HG03432 (cell line): ENCODE data around the gene SH2D3C.

ENCODE experiments used
- ATAC-seq: cut with Tn5 transposase; IDR thresholded peaks from one replicate; pipeline ENCODE4 v1.9.1; 2021; ENCODE audit warnings: mild to moderate bottlenecking, moderate library complexity; ENCODE audit not compliant: unreplicated experiment

The SH2D3C gene

GRCh38 chr9:127722055-127722745 lies 56.3 kb downstream of the SH2D3C start:
- no peak for ATAC-seq

GRCh38 chr9:127721391-127721821 lies 57.1 kb downstream of the SH2D3C start:
- no peak for ATAC-seq

GRCh38 chr9:127720865-127721227 lies 57.6 kb downstream of the SH2D3C start:
- ATAC-seq: no peak

GRCh38 chr9:127720031-127720864 lies 58.2 kb downstream of the SH2D3C start:
- ATAC-seq: no peak

GRCh38 chr9:127717766-127718165 lies 60.7 kb downstream of the SH2D3C start:
- ATAC-seq: no peak

DNA sequence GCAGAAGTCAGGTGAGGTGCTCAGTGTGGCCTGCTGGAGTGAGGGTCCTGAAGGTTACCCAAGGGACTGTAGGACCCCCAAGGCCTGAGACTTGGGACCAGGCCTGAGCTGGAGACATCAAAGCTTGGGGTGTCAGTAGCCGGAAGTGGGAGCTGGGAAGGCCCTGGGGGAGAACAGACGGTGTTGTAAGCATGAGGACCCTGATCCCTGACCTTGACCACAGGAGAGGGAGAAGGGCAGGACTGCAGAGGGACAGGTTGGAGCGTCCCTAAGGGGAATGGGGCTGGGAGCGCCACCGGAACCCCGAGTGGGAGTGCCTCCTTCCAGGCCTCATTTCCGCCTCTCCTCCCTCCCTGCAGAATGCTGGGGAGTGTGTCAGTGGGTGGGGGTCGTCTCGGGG lies 62.1 kb downstream of the SH2D3C start:
- no peak for ATAC-seq

GRCh38 chr9:127715470-127716337 lies 62.8 kb downstream of the SH2D3C start, which contains the start of the genes PTRH1 and TTC16:
Gene PTRH1 (minus strand): TSS chr9:127715663. CDS start chr9:127715639, 24 bp downstream.
Gene TTC16 (plus strand): TSS chr9:127716079. CDS start chr9:127716146, 67 bp downstream.
- peak; percentile 88 for ATAC-seq

GRCh38 chr9:127714951-127715469 lies 63.5 kb downstream of the SH2D3C start:
- peak; percentile 13 for ATAC-seq

DNA sequence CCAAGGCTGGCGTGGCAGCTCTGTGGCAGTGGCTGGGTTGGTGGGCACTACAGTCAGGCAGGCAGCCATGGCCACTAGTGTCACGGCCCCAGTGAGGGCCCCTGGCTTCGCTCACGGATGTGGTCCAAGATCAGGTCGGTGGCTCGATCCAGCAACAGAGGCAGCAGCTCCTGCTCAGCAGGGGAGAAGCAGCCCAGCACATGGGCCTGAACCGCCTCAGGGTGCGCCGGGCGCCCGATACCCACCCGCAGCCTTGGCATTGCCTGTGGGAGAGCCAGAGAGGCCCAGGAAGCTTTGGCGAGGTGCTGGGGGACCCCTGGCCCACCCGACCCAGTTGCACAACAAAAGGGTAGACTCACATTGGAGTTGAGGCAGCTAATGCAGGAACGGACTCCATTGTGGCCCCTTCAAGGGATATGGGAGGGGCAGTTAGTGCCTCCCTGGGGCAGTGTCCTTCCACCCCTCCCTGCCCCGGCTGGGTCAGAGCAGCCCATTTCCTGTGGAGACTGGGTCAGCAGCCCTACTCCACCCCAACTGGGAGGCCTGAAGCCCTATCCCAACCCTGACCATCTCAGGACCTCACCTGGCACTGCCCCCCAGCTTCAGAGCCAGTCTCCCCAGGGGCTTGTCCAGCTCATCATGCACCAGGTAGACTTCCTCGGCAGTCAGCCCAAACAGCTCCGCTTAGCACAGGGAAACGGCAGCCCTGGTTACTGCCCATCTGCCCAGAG lies 64.3 kb downstream of the SH2D3C start:
- no peak for ATAC-seq

DNA sequence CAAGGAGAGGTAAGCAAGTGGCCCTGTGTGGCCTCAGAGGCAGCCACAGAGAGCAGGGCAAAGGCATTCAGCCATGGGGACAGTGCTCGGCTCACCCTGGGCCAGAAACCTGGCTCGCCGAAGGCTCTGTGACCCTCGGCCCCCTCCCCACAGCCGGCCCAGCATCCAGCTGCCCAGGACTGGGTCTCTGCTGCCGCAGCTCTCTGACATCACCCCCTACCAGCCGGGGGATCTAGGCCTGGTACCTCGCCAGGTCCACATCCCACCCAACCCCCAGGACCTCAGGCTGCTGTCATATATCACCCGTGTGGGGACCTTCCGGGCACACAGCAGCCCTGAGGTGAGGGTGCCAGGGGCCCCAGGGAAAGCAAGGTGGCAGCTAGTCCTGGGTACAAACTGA lies 65.6 kb downstream of the SH2D3C start:
- ATAC-seq: no peak

GRCh38 chr9:127712371-127712770 lies 66.1 kb downstream of the SH2D3C start:
- no peak for ATAC-seq

DNA sequence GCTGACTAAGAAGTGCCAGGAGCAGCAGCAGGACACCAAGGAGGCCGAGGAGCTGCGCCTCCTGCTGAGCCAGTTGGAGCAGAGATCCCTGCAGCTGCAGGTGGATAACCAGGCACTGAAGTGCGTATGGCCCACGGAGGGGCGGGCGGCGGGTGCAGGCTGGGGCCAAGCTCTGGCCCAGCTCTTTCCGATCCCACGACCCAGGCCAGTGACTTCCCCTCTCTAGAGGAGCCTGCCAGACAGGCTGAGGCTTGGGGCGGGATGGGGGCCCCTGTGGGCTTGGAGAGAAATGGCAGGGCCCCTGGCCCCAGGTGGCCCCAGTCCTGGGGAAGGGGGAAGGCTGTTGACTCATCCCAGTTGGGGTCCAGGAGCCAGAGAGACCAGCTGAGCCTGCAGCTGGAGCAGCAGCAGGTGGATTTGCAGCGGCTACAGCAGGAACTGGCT lies 66.6 kb downstream of the SH2D3C start:
- ATAC-seq: no peak

DNA sequence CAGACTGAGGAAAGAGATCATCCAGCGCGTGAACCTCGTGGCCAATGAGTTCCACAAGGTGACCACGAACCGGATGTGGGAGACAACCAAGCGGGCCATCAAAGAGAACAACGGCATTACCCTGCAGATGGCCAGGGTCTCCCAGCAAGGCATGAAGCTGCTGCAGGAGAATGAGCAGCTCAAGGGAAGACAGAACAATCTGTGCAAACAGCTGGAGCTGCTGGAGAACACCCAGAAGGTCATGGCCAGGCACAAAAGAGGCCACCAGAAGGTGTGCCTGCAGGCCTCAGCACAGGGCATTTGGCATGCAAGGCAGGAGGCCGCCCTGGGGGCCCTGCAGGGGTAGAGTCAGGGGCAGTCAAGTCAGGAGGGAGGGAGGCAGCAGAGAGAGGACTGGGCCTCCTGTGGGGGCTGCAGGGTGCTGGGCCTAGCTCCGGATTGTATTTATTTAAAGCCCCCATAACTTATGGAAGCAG lies 67.2 kb downstream of the SH2D3C start:
- no peak for ATAC-seq

GRCh38 chr9:127710204-127710783 lies 68.2 kb downstream of the SH2D3C start:
- no peak for ATAC-seq

- no peak for ATAC-seq
Measured at GRCh38 chr9:127708952-127709587, 69.4 kb downstream of the SH2D3C start.

- no peak for ATAC-seq
Measured at GRCh38 chr9:127707766-127708165, 70.7 kb downstream of the SH2D3C start.

- no peak for ATAC-seq
Measured at GRCh38 chr9:127706836-127707241, 71.6 kb downstream of the SH2D3C start, which contains the start of gene CFAP157. Gene CFAP157 (plus strand): TSS chr9:127706988. CDS start chr9:127707032, 44 bp downstream.

DNA sequence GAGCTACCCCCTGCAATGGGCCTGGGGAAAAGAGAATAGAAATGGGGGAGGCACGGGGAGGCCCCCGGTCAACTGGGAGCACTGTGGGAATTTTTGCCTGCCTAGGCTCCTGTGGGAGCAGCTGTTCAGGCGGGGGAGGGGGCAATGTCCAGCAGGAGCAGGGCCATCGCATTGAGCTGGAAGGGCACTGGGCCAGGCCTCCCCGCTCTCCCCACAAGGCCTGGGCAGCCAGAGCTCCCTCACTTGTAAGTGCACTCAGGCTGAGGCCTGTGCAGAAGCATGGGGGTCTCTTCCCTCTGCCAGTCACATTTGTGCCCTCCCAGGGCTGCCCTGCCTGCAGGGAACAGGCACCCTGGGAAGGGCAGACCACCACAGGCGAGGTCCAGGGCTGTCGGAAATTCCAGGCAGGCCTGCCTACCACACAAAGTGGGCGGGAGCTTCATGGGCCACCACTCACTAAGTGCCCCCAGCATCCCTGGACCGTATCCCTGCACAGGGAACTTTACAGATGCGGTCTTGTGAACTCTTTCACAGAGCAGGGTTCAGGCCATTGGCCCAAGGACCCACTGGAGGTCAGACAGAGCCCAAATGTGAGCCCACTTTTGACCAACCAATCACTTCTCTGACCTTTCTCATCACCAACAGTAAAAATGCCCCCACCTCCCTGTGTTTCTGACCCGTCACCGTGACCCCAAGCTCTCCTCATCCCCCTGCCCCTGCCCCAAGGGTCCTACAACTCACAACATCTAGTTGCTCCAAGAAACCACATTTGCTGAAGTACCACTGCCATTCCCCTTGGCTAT lies 72.7 kb downstream of the SH2D3C start:
- no peak for ATAC-seq
